GM19193 (cell line): Measurements from ENCODE around the gene THY1.

Source experiments
- POLR2A ChIP-seq: IDR thresholded peaks from 4 replicates; pipeline ENCODE4 v1.6.1; 2011; ENCODE audit not compliant: insufficient read depth, insufficient read length; ENCODE audit errors: extremely low read depth

THY1 gene

GRCh38 chr11:119371067-119371601 is 51.8 kb downstream of the THY1 start:
- TF ChIP-seq POLR2A, result no peak

GRCh38 chr11:119370486-119371046 is 52.4 kb downstream of the THY1 start:
- TF ChIP-seq POLR2A, result no peak

GRCh38 chr11:119369132-119369925 is 53.6 kb downstream of the THY1 start:
- TF ChIP-seq POLR2A, result no peak

- no peak for TF ChIP-seq POLR2A
Measured at GRCh38 chr11:119368121-119369034, 54.6 kb downstream of the THY1 start.

- TF ChIP-seq POLR2A, result no peak
Measured at GRCh38 chr11:119367661-119368120, 55.3 kb downstream of the THY1 start.
